OCI-LY7 (cell line): ENCODE results near the gene STIM2. TPM values are rescaled to one million over a fixed set of nuclear protein-coding genes. Genes with fewer than 3 reads are reported as not detected.
A peak's percentile ranks its signal among the peaks of the same experiment; 100 is the strongest.

Experiments
- BruUV-seq: library from RNA; stranded (reverse); fragments of 400-500 nt; replicated peaks from 2 replicates; lab custom pipeline; 2021; lab: Mats Ljungman, UMichigan
- CTCF ChIA-PET: fragments of 300-600 bp; sonication (Branson Sonifier 250); formaldehyde crosslinking; loops from one replicate; lab custom pipeline; 2022; ENCODE audit warnings: antibody characterized with exemption; ENCODE audit not compliant: unreplicated experiment; lab: Charles Lee
- POLR2A ChIA-PET: fragments of 300-600 bp; sonication (Branson Sonifier 250); formaldehyde crosslinking; loops from one replicate; lab custom pipeline; 2022; ENCODE audit warnings: antibody characterized with exemption; lab: Charles Lee
- DNase-seq: peaks from one replicate; pipeline ENCODE4 v3.0.0-alpha.2; 2015; ENCODE audit warnings: low spot score
- H2AFZ ChIP-seq: fragments of 200-600 bp; sonication (generic), shearing (Covaris generic); 2 replicates; pipeline ENCODE4 v1.6.1; 2014; ENCODE audit warnings: mild to moderate bottlenecking, antibody characterized with exemption, low read length, moderate library complexity
- H3K27ac ChIP-seq: fragments of 200-600 bp; sonication (generic); 2 replicates; pipeline ENCODE4 v1.5.1; 2014; ENCODE audit warnings: mixed run types, low read depth, mild to moderate bottlenecking, moderate library complexity, low read length, inconsistent platforms; ENCODE audit not compliant: poor library complexity, severe bottlenecking
- H3K36me3 ChIP-seq: fragments of 200-600 bp; sonication (generic); 2 replicates; pipeline ENCODE4 v1.6.1; 2014; ENCODE audit warnings: mild to moderate bottlenecking, antibody characterized with exemption, low read length, moderate library complexity, mixed read lengths; ENCODE audit not compliant: insufficient read depth
- H3K4me1 ChIP-seq: fragments of 200-600 bp; sonication (generic); 2 replicates; pipeline ENCODE4 v1.5.1; 2014; ENCODE audit warnings: mild to moderate bottlenecking, low read length; ENCODE audit not compliant: insufficient read depth, poor library complexity, severe bottlenecking
- H3K4me2 ChIP-seq: fragments of 200-600 bp; sonication (generic); 2 replicates; pipeline ENCODE4 v1.6.1; 2014; ENCODE audit warnings: mild to moderate bottlenecking, low read length
- H3K4me3 ChIP-seq: fragments of 200-600 bp; sonication (generic); 2 replicates; pipeline ENCODE4 v1.5.1; 2014; ENCODE audit warnings: mild to moderate bottlenecking, low read depth, low read length; ENCODE audit not compliant: poor library complexity, severe bottlenecking
- H3K79me2 ChIP-seq: fragments of 200-600 bp; sonication (generic); 2 replicates; pipeline ENCODE4 v1.6.1; 2016; ENCODE audit warnings: low read depth, mild to moderate bottlenecking, low read length, moderate library complexity, mixed read lengths; ENCODE audit not compliant: insufficient read depth
- H3K9me2 ChIP-seq: fragments of 200-600 bp; sonication (generic); 2 replicates; pipeline ENCODE4 v1.6.1; 2016; ENCODE audit warnings: mild to moderate bottlenecking, low read length, mixed read lengths; ENCODE audit not compliant: insufficient read depth
- H3K9me3 ChIP-seq: fragments of 200-600 bp; sonication (generic); 2 replicates; pipeline ENCODE4 v1.6.1; 2014; ENCODE audit warnings: mild to moderate bottlenecking, mixed run types, low read length, mixed read lengths
- H4K20me1 ChIP-seq: fragments of 200-600 bp; sonication (generic); 2 replicates; pipeline ENCODE4 v1.6.1; 2014; ENCODE audit warnings: mild to moderate bottlenecking, antibody characterized with exemption, low read length, moderate library complexity, mixed read lengths; ENCODE audit not compliant: insufficient read depth
- EZH2phosphoT487 ChIP-seq: fragments of 200-600 bp; sonication (generic); IDR thresholded peaks from 2 replicates; pipeline ENCODE4 v1.6.1; 2018; ENCODE audit warnings: low read depth, borderline replicate concordance, mild to moderate bottlenecking, mixed run types, antibody characterized with exemption, low read length, moderate library complexity, mixed read lengths
- intact Hi-C: fragments of 100-400 bp; cut with micrococcal nuclease; formaldehyde crosslinking; loops from one replicate; pipeline ENCODE4 v1.10.0; 2022; ENCODE audit not compliant: unreplicated experiment
- total RNA-seq, 2 experiments: library from RNA; depleted of rRNA in 1 of 2; stranded (reverse); fragments of >200 nt in 1 of 2; shearing (Covaris generic) in 1 of 2; gene quantifications; 2 replicates each; pipeline ENCODE4 v1.2.3, GENCODE V29; 2014 to 2022
- TF ChIP-seq, protein P1 (sequence below): fragments of 200-600 bp; sonication (generic); conservative IDR thresholded peaks from 2 replicates; pipeline ENCODE4 v1.5.1; 2014; ENCODE audit warnings: mild to moderate bottlenecking, antibody characterized with exemption, low read length, moderate library complexity, mixed read lengths

Gene STIM2
- total RNA-seq, 2 experiments from 2014 or later, result 108 to 309 TPM

- ChIA-PET CTCF (interaction anchor here (1.6 kb wide), 1 partner anchor 10 kb away, joined by 4 read pairs; no protein-coding TSS in a partner anchor), POLR2A (interaction anchor here (0.6 to 2.9 kb wide), 3 partner anchors 14 to 45 kb away, joined by 3 to 14 read pairs (median 13); no protein-coding TSS in a partner anchor)
- H2AFZ ChIP-seq, result no peak overlapping the region
- H3K4me3 ChIP-seq, result no peak overlapping the region
- intact Hi-C loops, result no loop called here
- TF ChIP-seq, protein P1, sequence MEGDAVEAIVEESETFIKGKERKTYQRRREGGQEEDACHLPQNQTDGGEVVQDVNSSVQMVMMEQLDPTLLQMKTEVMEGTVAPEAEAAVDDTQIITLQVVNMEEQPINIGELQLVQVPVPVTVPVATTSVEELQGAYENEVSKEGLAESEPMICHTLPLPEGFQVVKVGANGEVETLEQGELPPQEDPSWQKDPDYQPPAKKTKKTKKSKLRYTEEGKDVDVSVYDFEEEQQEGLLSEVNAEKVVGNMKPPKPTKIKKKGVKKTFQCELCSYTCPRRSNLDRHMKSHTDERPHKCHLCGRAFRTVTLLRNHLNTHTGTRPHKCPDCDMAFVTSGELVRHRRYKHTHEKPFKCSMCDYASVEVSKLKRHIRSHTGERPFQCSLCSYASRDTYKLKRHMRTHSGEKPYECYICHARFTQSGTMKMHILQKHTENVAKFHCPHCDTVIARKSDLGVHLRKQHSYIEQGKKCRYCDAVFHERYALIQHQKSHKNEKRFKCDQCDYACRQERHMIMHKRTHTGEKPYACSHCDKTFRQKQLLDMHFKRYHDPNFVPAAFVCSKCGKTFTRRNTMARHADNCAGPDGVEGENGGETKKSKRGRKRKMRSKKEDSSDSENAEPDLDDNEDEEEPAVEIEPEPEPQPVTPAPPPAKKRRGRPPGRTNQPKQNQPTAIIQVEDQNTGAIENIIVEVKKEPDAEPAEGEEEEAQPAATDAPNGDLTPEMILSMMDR, result no peak
- no peak for TF ChIP-seq EZH2phosphoT487
- H3K9me3 ChIP-seq, result no peaks in the 10 kb centered on the region
- no peaks in the 10 kb centered on the region for H3K9me2 ChIP-seq
- BruUV-seq, result no TSS peak
- peaks cover 14% of the 10 kb centered on the region for H3K4me1 ChIP-seq
- peaks cover 70% of the 10 kb centered on the region for H3K36me3 ChIP-seq
- DNase-seq, result no peak
- no peak overlapping the region for H3K4me2 ChIP-seq
- H4K20me1 ChIP-seq, result no peaks in the 10 kb centered on the region; the same call in none of the 2 replicates
- peaks cover 93% of the 10 kb centered on the region for H3K79me2 ChIP-seq
- H3K27ac ChIP-seq, result no peak overlapping the region
These were observed 71.3 kb downstream of the STIM2 start for GRCh38 chr4:26931966-26932365.

DNA sequence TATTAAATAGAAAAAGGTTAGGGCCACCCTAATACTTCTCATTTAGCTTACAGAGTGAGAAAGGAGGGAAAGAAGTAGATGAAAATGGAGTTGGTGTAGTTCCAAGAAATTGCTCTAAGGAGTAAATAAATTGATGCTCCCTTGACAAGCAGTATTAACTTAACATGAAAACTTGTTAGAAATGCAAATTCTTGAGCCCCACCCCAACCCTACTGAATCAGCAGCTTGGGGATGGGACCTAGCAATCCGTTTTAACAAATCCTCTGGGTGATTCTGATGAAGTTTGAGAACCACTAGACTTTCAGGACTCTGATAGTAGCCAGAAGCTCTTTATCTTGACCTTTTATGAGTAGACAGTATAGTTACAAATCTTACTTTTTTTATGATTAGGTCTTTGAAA is 74.8 kb downstream of the STIM2 start:
- peak overlapping the region; percentile 18 for H3K27ac ChIP-seq
- TF ChIP-seq, protein P1, result no peak
- no peak for TF ChIP-seq EZH2phosphoT487
- no peak for DNase-seq
- no TSS peak for BruUV-seq
- no peaks in the 10 kb centered on the region for H3K9me3 ChIP-seq
- H3K79me2 ChIP-seq, result peaks cover 100% of the 10 kb centered on the region
- no peaks in the 10 kb centered on the region for H3K9me2 ChIP-seq
- H3K36me3 ChIP-seq, result peaks cover 57% of the 10 kb centered on the region
- no peaks in the 10 kb centered on the region; the same call in 1 of the 2 replicates for H4K20me1 ChIP-seq
- ChIA-PET POLR2A (interaction anchor here (0.9 to 1.2 kb wide), 5 partner anchors 9 to 108 kb away, joined by 3 to 8 read pairs (median 4); no protein-coding TSS in a partner anchor), CTCF (no interaction called here)
- no peak overlapping the region for H2AFZ ChIP-seq
- no peak overlapping the region for H3K4me2 ChIP-seq
- intact Hi-C loops, result loop anchor here (5.0 kb wide), 1 partner anchor 67 kb away; no protein-coding TSS in a partner anchor
- no peak overlapping the region for H3K4me3 ChIP-seq
- peaks cover 31% of the 10 kb centered on the region for H3K4me1 ChIP-seq
